OCI-LY7 (cell line): ENCODE measurements around the gene WDR37. TPM values are rescaled to one million over a fixed set of nuclear protein-coding genes. Genes with fewer than 3 reads are reported as not detected.
"Not testable (repeated sequence)": the region's sequence is repeated elsewhere in the genome, so short reads cannot be mapped to it uniquely, and the experiment has no call there.

Experiments
- BruUV-seq: library from RNA; stranded (reverse); fragments of 400-500 nt; replicated peaks from 2 replicates; lab custom pipeline; 2021; lab: Mats Ljungman, UMichigan
- CTCF ChIA-PET: fragments of 300-600 bp; sonication (Branson Sonifier 250); formaldehyde crosslinking; loops from one replicate; lab custom pipeline; 2022; ENCODE audit warnings: antibody characterized with exemption; ENCODE audit not compliant: unreplicated experiment; lab: Charles Lee
- POLR2A ChIA-PET: fragments of 300-600 bp; sonication (Branson Sonifier 250); formaldehyde crosslinking; loops from one replicate; lab custom pipeline; 2022; ENCODE audit warnings: antibody characterized with exemption; lab: Charles Lee
- DNase-seq: peaks from one replicate; pipeline ENCODE4 v3.0.0-alpha.2; 2015; ENCODE audit warnings: low spot score
- H2AFZ ChIP-seq: fragments of 200-600 bp; sonication (generic), shearing (Covaris generic); 2 replicates; pipeline ENCODE4 v1.6.1; 2014; ENCODE audit warnings: mild to moderate bottlenecking, antibody characterized with exemption, low read length, moderate library complexity
- H3K27ac ChIP-seq: fragments of 200-600 bp; sonication (generic); 2 replicates; pipeline ENCODE4 v1.5.1; 2014; ENCODE audit warnings: mixed run types, low read depth, mild to moderate bottlenecking, moderate library complexity, low read length, inconsistent platforms; ENCODE audit not compliant: poor library complexity, severe bottlenecking
- H3K36me3 ChIP-seq: fragments of 200-600 bp; sonication (generic); 2 replicates; pipeline ENCODE4 v1.6.1; 2014; ENCODE audit warnings: mild to moderate bottlenecking, antibody characterized with exemption, low read length, moderate library complexity, mixed read lengths; ENCODE audit not compliant: insufficient read depth
- H3K4me1 ChIP-seq: fragments of 200-600 bp; sonication (generic); 2 replicates; pipeline ENCODE4 v1.5.1; 2014; ENCODE audit warnings: mild to moderate bottlenecking, low read length; ENCODE audit not compliant: insufficient read depth, poor library complexity, severe bottlenecking
- H3K4me2 ChIP-seq: fragments of 200-600 bp; sonication (generic); 2 replicates; pipeline ENCODE4 v1.6.1; 2014; ENCODE audit warnings: mild to moderate bottlenecking, low read length
- H3K4me3 ChIP-seq: fragments of 200-600 bp; sonication (generic); 2 replicates; pipeline ENCODE4 v1.5.1; 2014; ENCODE audit warnings: mild to moderate bottlenecking, low read depth, low read length; ENCODE audit not compliant: poor library complexity, severe bottlenecking
- H3K79me2 ChIP-seq: fragments of 200-600 bp; sonication (generic); 2 replicates; pipeline ENCODE4 v1.6.1; 2016; ENCODE audit warnings: low read depth, mild to moderate bottlenecking, low read length, moderate library complexity, mixed read lengths; ENCODE audit not compliant: insufficient read depth
- H3K9me2 ChIP-seq: fragments of 200-600 bp; sonication (generic); 2 replicates; pipeline ENCODE4 v1.6.1; 2016; ENCODE audit warnings: mild to moderate bottlenecking, low read length, mixed read lengths; ENCODE audit not compliant: insufficient read depth
- H3K9me3 ChIP-seq: fragments of 200-600 bp; sonication (generic); 2 replicates; pipeline ENCODE4 v1.6.1; 2014; ENCODE audit warnings: mild to moderate bottlenecking, mixed run types, low read length, mixed read lengths
- H4K20me1 ChIP-seq: fragments of 200-600 bp; sonication (generic); 2 replicates; pipeline ENCODE4 v1.6.1; 2014; ENCODE audit warnings: mild to moderate bottlenecking, antibody characterized with exemption, low read length, moderate library complexity, mixed read lengths; ENCODE audit not compliant: insufficient read depth
- EZH2phosphoT487 ChIP-seq: fragments of 200-600 bp; sonication (generic); IDR thresholded peaks from 2 replicates; pipeline ENCODE4 v1.6.1; 2018; ENCODE audit warnings: low read depth, borderline replicate concordance, mild to moderate bottlenecking, mixed run types, antibody characterized with exemption, low read length, moderate library complexity, mixed read lengths
- intact Hi-C: fragments of 100-400 bp; cut with micrococcal nuclease; formaldehyde crosslinking; loops from one replicate; pipeline ENCODE4 v1.10.0; 2022; ENCODE audit not compliant: unreplicated experiment
- total RNA-seq, 2 experiments: library from RNA; depleted of rRNA in 1 of 2; stranded (reverse); fragments of >200 nt in 1 of 2; shearing (Covaris generic) in 1 of 2; gene quantifications; 2 replicates each; pipeline ENCODE4 v1.2.3, GENCODE V29; 2014 to 2022
- TF ChIP-seq, protein P1 (sequence below): fragments of 200-600 bp; sonication (generic); conservative IDR thresholded peaks from 2 replicates; pipeline ENCODE4 v1.5.1; 2014; ENCODE audit warnings: mild to moderate bottlenecking, antibody characterized with exemption, low read length, moderate library complexity, mixed read lengths

WDR37 gene
- total RNA-seq, 2 experiments from 2014 or later, result 9.7 to 18.9 TPM

DNA sequence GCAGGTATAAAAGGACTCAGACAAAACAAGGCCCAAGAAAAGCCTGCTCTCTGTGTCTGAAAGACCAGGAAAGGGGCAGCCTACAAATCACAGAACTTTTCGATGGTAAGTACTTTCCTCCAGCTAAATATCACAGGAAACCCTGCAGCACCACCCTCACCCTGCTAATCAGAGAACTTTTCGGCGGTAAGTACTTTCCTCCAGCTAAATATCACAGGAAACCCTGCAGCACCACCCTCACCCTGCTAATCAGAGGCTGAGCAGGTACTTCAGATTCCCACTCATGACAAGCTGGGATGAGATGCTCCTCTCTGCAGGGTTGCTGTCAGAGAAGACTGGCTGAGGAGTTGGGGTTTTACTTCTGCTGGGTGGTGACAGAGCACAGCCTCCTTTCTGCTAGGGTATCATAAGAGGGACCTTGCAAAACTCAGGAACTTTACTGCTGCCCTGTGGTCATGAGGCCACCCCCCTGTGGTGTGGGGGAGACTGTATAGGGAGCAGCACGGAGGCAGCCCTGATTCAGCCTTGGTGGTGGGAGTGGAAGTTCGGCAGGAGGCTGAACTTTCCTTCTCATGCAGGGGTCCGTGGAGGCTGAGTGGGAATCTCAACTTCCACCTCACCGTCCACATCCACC lies 7.2 kb downstream of the WDR37 start:
- CTCF ChIA-PET, result no interaction called here
- intact Hi-C loops, result no loop called here

GRCh38 chr10:1064964-1065247 lies 8.7 kb downstream of the WDR37 start:
- no peak overlapping the region for H3K4me2 ChIP-seq
- no peaks in the 10 kb centered on the region for H4K20me1 ChIP-seq
- no peak overlapping the region for H3K27ac ChIP-seq
- H3K79me2 ChIP-seq, result peaks cover 21% of the 10 kb centered on the region
- ChIA-PET CTCF (no interaction called here), POLR2A (interaction anchor here (1.3 to 1.4 kb wide), 2 partner anchors 9 to 16 kb away, joined by 3 to 5 read pairs; partner anchors contain the start of gene WDR37)
- peaks cover 6% of the 10 kb centered on the region; the same call in 1 of the 2 replicates for H3K36me3 ChIP-seq
- H3K9me2 ChIP-seq, result no peaks in the 10 kb centered on the region
- no TSS peak for BruUV-seq
- no peaks in the 10 kb centered on the region for H3K9me3 ChIP-seq
- intact Hi-C loops, result no loop called here
- no peak overlapping the region for H2AFZ ChIP-seq
- TF ChIP-seq EZH2phosphoT487, result no peak
- TF ChIP-seq, protein P1, sequence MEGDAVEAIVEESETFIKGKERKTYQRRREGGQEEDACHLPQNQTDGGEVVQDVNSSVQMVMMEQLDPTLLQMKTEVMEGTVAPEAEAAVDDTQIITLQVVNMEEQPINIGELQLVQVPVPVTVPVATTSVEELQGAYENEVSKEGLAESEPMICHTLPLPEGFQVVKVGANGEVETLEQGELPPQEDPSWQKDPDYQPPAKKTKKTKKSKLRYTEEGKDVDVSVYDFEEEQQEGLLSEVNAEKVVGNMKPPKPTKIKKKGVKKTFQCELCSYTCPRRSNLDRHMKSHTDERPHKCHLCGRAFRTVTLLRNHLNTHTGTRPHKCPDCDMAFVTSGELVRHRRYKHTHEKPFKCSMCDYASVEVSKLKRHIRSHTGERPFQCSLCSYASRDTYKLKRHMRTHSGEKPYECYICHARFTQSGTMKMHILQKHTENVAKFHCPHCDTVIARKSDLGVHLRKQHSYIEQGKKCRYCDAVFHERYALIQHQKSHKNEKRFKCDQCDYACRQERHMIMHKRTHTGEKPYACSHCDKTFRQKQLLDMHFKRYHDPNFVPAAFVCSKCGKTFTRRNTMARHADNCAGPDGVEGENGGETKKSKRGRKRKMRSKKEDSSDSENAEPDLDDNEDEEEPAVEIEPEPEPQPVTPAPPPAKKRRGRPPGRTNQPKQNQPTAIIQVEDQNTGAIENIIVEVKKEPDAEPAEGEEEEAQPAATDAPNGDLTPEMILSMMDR, result no peak
- no peak for DNase-seq
- H3K4me1 ChIP-seq, result peaks cover 14% of the 10 kb centered on the region
- no peak overlapping the region for H3K4me3 ChIP-seq

More for the DNA sequence above, 7.2 kb downstream of the WDR37 start:
- no TSS peak for BruUV-seq
- no peaks in the 10 kb centered on the region for H3K9me2 ChIP-seq
- no peak overlapping the region for H2AFZ ChIP-seq
- no peak for DNase-seq
- no peak overlapping the region for H3K27ac ChIP-seq
- H3K4me1 ChIP-seq, result peaks cover 20% of the 10 kb centered on the region
- no peak overlapping the region for H3K4me3 ChIP-seq
- peaks cover 15% of the 10 kb centered on the region; the same call in 1 of the 2 replicates for H3K36me3 ChIP-seq
- no peak for TF ChIP-seq EZH2phosphoT487
- TF ChIP-seq, protein P1, result no peak
- peaks cover 3% of the 10 kb centered on the region; the same call in 1 of the 2 replicates for H4K20me1 ChIP-seq
- H3K9me3 ChIP-seq, result no peaks in the 10 kb centered on the region
- H3K79me2 ChIP-seq, result peaks cover 36% of the 10 kb centered on the region
- H3K4me2 ChIP-seq, result no peak overlapping the region
- POLR2A ChIA-PET, result no interaction called here

DNA sequence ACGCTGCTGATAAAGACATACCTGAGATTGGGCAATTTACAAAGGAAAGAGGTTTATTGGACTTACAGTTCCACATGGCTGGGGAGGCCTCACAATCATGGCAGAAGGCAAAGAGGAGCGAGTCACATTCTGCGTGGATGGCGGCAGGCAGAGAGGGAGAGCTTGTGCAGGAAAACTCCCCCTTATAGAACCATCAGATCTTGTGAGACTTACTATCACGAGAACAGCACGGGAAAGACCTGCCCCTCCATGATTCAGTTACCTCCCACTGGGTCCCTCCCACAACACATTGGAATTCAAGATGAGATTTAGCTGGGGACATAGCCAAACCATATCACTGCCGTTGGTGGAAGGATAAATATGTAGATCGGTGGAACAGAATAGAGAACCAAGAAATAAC lies 10.5 kb downstream of the WDR37 start:
- BruUV-seq, POLR2A ChIA-PET, H2AFZ ChIP-seq, H3K9me3 ChIP-seq, H4K20me1 ChIP-seq, H3K79me2 ChIP-seq, H3K4me1 ChIP-seq, DNase-seq, intact Hi-C loops, CTCF ChIA-PET, H3K9me2 ChIP-seq, H3K4me2 ChIP-seq, H3K36me3 ChIP-seq, H3K27ac ChIP-seq, H3K4me3 ChIP-seq: not testable (repeated sequence)
